ENCODE measurements around the gene CBS.

DNA sequence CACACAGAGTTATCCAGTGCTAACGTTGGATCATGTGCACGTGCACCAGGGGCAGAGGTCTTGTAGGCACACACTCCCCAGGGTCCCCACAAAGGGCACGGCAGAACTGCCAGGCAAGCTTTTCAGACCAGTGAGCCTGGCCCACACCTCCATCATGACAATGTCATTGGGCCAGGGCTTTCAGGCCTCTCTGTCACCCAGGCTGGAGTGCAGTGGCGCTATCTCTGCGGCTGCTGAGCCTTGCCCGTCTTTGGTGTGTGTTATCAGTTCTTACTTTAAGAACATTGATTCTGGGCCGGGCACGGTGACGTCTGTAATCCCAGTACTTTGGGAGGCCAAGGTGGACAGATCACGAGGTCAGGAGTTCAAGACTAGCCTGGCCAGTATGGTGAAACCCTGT lies 57.1 kb downstream of the CBS start:
- TF ChIP-seq HNRNPH1 (optimal IDR thresholded peaks at IDR 0.05; ENCODE audit: low read depth, low read length) (no peak), HMG20A (CRISPR knock-in tag; IDR thresholded peaks at IDR 0.05; ENCODE audit: borderline replicate concordance) (no peak), TFDP2 (CRISPR knock-in tag; IDR thresholded peaks at IDR 0.05) (no peak), MTA1 (CRISPR knock-in tag; IDR thresholded peaks at IDR 0.05; ENCODE audit: borderline replicate concordance) (no peak), ZNF24 (IDR thresholded peaks at IDR 0.05) (no peak), CTCF (CRISPR knock-in tag; IDR thresholded peaks at IDR 0.05) (no peak), DPF2 (CRISPR knock-in tag; IDR thresholded peaks at IDR 0.05; ENCODE audit: borderline replicate concordance, low read depth) (no peak), ZFP37 (CRISPR knock-in tag; IDR thresholded peaks at IDR 0.05; ENCODE audit: borderline replicate concordance) (no peak), HMG20B (CRISPR knock-in tag; conservative IDR thresholded peaks at IDR 0.05) (no peak), JUN (CRISPR knock-in tag; IDR thresholded peaks at IDR 0.05) (no peak), POLR2A (IDR thresholded peaks at IDR 0.05; ENCODE audit: insufficient read depth in 1 of 2, low read depth in 2 of 2, low read length in 2 of 2) (no peak)
- TF ChIP-seq, protein P1, sequence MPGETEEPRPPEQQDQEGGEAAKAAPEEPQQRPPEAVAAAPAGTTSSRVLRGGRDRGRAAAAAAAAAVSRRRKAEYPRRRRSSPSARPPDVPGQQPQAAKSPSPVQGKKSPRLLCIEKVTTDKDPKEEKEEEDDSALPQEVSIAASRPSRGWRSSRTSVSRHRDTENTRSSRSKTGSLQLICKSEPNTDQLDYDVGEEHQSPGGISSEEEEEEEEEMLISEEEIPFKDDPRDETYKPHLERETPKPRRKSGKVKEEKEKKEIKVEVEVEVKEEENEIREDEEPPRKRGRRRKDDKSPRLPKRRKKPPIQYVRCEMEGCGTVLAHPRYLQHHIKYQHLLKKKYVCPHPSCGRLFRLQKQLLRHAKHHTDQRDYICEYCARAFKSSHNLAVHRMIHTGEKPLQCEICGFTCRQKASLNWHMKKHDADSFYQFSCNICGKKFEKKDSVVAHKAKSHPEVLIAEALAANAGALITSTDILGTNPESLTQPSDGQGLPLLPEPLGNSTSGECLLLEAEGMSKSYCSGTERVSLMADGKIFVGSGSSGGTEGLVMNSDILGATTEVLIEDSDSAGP (CRISPR knock-in tag; IDR thresholded peaks at IDR 0.05; ENCODE audit: borderline replicate concordance), result no peak
- TF ChIP-seq, protein P2, sequence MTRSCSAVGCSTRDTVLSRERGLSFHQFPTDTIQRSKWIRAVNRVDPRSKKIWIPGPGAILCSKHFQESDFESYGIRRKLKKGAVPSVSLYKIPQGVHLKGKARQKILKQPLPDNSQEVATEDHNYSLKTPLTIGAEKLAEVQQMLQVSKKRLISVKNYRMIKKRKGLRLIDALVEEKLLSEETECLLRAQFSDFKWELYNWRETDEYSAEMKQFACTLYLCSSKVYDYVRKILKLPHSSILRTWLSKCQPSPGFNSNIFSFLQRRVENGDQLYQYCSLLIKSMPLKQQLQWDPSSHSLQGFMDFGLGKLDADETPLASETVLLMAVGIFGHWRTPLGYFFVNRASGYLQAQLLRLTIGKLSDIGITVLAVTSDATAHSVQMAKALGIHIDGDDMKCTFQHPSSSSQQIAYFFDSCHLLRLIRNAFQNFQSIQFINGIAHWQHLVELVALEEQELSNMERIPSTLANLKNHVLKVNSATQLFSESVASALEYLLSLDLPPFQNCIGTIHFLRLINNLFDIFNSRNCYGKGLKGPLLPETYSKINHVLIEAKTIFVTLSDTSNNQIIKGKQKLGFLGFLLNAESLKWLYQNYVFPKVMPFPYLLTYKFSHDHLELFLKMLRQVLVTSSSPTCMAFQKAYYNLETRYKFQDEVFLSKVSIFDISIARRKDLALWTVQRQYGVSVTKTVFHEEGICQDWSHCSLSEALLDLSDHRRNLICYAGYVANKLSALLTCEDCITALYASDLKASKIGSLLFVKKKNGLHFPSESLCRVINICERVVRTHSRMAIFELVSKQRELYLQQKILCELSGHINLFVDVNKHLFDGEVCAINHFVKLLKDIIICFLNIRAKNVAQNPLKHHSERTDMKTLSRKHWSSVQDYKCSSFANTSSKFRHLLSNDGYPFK (CRISPR knock-in tag; IDR thresholded peaks at IDR 0.05; ENCODE audit: borderline replicate concordance), result no peak
